GM10847 (cell line): ENCODE results near the gene DYDC2.

Source experiments
- POLR2A ChIP-seq: IDR thresholded peaks from 2 replicates; pipeline ENCODE4 v1.6.1; 2011; ENCODE audit not compliant: insufficient read length; ENCODE audit errors: extremely low read depth

The DYDC2 gene

GRCh38 chr10:80351220-80351619 lies 5.4 kb upstream of the DYDC2 start:
- no peak for TF ChIP-seq POLR2A

GRCh38 chr10:80356989-80357850 lies 639 bp downstream of the DYDC2 start:
- no peak for TF ChIP-seq POLR2A

DNA sequence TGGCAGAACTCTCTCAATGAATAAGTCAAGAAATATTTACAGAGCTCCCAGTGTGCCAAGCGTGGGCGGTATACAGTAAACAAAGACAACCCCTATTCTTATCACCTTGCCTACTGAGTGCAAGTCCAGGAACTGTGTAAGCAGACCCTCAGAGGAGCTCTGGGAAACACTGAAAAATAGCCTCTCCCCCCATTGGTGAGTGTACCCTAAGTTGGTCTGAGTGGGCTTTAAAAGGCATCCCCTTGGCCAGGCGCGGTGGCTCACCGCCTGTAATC lies 1.2 kb downstream of the DYDC2 start:
- TF ChIP-seq POLR2A, result no peak

GRCh38 chr10:80359644-80360043 lies 3.1 kb downstream of the DYDC2 start:
- TF ChIP-seq POLR2A, result no peak

- TF ChIP-seq POLR2A, result no peak
Measured at GRCh38 chr10:80365510-80365909, 8.9 kb downstream of the DYDC2 start.

DNA sequence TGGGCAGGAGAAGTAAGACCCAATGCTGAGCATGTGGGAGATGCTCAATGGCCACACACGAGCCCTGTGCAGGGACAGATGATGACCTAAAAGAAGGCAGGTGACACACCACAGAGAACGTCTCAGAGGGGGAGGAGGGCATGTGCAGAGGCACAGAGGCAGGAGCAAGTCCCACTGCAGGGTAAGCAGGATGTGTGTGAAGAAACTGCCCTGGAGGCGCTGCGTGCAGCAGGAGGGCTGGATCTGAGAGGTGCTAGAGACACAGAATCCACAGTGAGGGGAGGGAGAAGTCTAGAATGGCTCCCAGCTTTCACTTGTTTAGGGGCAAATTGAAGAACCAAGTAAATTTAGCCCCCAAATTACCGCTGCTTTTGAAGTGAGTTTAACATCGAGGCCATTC lies 14.9 kb downstream of the DYDC2 start:
- no peak for TF ChIP-seq POLR2A

- TF ChIP-seq POLR2A, result no peak
Measured at GRCh38 chr10:80372675-80373074, 16.1 kb downstream of the DYDC2 start.

DNA sequence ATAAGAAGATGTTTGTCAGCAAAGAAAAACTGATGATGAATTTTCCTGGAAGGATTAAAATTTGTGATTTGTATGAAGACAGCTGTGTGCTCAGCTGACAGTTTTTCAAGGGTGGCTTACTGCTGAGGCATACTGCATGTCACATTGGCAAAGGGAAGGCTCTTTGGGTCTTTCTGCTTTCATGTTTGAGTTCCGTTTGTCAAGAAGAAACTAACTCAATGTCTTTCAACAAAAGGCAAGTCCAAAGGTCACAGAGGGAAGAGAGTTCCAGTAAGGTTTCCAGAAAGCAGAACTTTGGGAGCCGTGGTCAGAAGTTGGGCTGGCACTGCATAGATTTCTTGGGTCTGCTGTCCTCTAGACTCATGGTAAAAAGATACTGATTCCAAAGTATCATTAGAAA lies 16.9 kb downstream of the DYDC2 start:
- no peak for TF ChIP-seq POLR2A

DNA sequence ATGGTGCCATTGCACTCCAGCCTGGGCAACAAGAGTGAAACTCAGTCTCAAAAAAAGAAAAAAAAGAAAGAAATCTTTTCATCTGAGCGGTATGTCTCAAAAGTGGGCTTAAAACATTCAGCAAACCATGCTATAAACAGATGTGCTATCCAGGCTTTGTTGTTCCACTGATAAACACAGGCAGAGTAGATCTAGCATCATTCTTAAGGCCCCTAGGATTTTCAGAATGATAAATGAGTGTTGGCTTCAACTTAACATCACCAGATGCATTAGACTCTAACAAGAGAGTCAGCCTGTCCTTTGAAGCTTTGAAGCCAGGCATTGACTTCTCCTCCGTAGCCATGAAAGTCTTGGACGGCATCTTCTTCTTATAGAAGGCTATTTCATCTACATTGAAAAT lies 23.1 kb downstream of the DYDC2 start:
- no peak for TF ChIP-seq POLR2A

- no peak for TF ChIP-seq POLR2A
Measured at GRCh38 chr10:80380185-80380584, 23.6 kb downstream of the DYDC2 start.

DNA sequence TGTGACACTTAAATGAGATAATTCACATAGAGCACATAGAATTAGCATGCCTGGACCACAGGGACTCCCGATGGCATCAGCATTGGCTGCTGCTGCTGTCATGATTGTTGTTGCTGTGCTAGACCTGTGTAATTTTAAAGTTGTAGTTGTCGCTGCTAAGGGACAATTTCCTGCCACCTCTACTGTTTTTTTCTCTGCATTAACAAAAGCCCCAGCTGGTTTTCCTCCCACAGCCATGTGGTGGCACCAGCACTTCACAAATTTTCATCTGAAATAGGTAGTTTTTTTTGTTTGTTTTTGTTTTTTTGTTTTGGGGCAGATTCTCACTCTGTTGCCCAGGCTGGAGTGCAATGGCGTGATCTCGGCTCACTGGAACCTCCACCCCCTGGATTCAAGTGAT lies 26.4 kb downstream of the DYDC2 start:
- no peak for TF ChIP-seq POLR2A

DNA sequence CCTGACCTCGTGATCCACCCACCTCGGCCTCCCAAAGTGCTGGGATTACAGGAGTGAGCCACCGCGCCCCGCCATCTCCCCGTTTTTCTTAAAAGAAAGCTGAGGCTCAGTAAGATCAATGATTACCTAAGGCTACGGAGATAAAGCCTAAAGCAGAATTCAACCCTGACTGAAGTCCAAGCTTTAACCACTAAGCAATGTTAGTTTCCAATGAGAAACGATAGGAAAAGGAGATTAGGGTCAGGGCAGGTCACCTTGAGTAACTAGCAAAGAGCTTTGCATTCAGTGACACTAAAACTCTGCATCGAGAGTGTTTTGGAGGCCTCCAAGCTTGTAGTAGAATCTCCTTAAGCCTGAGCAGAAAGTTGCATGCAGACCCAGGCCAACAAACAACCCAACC lies 34.2 kb downstream of the DYDC2 start:
- no peak for TF ChIP-seq POLR2A

DNA sequence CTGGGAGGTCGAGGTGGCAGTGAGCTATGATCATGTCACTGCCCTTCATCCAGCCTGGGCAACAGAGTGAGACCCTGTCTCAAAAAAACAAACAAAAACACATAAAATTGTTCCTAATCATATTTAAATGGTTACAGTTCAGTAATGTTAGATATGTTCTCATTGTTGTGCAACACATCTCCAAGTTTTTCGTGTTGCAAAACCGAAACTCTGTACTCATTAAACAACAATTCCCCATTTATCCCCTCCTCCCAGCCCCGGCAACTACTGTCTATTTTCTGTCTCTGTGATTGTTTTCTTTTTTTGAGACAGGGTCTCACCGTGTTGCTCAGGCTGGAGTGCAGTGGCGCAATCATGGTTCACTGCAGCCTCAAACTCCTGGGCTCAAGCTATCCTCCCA lies 35.7 kb downstream of the DYDC2 start:
- TF ChIP-seq POLR2A, result no peak

- TF ChIP-seq POLR2A, result no peak
Measured at GRCh38 chr10:80394358-80394916, 37.9 kb downstream of the DYDC2 start.

- no peak for TF ChIP-seq POLR2A
Measured at GRCh38 chr10:80397014-80397413, 40.4 kb downstream of the DYDC2 start.

- no peak for TF ChIP-seq POLR2A
Measured at GRCh38 chr10:80400136-80400804, 43.7 kb downstream of the DYDC2 start.

GRCh38 chr10:80405035-80405434 lies 48.5 kb downstream of the DYDC2 start:
- no peak for TF ChIP-seq POLR2A

DNA sequence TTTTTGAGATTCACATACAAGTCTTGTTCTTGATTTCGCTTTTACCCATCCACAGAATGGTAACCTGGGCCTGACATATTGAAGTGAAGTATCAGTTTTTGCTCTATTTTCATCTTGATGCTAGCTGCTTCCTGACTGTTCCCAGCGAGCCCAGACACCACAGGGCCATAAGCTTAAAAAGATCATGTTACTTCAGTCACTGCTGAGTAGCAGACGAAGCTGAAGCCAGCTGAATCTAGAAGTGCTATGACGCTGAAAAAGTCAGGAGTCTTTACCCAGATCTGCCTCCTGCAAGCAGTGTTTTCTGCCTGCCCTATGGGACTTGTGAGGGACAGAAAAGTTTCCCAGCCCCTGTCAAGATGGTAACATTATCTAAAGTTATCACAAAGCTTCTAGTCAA lies 49.0 kb downstream of the DYDC2 start:
- no peak for TF ChIP-seq POLR2A
